ENCODE measurements around the gene CEACAM19. TPM values are rescaled to one million over a fixed set of nuclear protein-coding genes. Genes with fewer than 3 reads are reported as not detected.

Gene CEACAM19
- total and polyA plus RNA-seq, 2 of the 8 experiments (the other 6 are each of a cell fraction or from before 2014, with no cell fraction given), result 3.1 to 3.4 TPM

DNA sequence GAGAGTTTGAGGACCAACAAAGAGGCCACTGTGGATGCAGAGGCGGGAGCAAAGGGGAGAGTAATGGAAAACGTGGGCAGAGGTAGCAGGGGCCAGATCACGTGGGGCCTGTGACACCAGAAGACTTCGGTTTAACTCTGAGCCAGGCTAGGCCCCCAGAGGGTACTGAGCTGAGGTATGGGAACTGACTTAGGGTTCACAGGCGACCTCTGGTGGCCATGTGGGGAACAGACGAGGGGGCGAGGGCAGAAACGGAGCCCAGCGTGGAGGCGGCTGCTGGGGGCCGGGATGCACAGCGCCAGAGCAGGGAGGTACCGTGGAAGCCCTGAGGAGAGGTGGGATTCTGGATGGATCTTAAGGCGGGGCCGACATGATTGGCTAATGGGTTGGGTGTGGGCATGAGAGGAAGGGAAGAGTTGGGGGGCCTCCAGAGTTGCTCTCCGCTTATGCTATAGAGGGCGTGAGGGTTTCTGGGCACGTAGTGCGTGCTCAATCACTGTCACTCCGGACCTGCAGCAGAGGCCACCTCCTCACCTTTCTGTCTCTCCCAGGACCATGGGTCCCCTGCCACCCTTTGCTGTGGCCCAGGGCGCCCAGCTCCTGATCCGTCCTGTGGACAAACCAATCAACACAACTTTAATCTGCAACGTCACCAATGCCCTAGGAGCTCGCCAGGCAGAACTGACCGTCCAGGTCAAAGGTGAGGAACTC lies 13.9 kb upstream of the CEACAM19 start (continued):
- TF ChIP-seq RNF2 (IDR thresholded peaks at IDR 0.05; ENCODE audit: borderline replicate concordance, low read depth, low read length, missing control alignments, poor library complexity, severe bottlenecking) (no peak), ZNF274 (IDR thresholded peaks at IDR 0.05; ENCODE audit: borderline replicate concordance, extremely low read depth, low read length) (no peak), SP1 (IDR thresholded peaks at IDR 0.05; ENCODE audit: low read depth, low read length) (no peak), EZH2 (IDR thresholded peaks at IDR 0.05; ENCODE audit: low read depth, low read length, severe bottlenecking) (no peak)
